Stomach (tissue), 9 donors: ENCODE measurements around the gene TMEM178B. TPM values are rescaled to one million over a fixed set of nuclear protein-coding genes. Genes with fewer than 3 reads are reported as not detected.

ENCODE experiments used
- DNase-seq, 2 donors: peaks; one replicate each; pipeline versions ENCODE4 v3.0.0 to v3.0.0-alpha.2; 2013 to 2019
- H3K27ac ChIP-seq, 5 donors: fragments of 200-600 bp in 4 of 5; sonication (generic) in 4 of 5; one replicate each; pipeline ENCODE4 v1.5.1; 2013 to 2019; ENCODE audit warnings: mild to moderate bottlenecking in 1 of 5, moderate library complexity in 1 of 5
- H3K27me3 ChIP-seq, 3 donors: fragments of 200-600 bp; sonication (generic); one replicate each; pipeline ENCODE4 v1.5.1; 2017 to 2019; ENCODE audit warnings: mixed run types in 1 of 3
- H3K36me3 ChIP-seq, 4 donors: fragments of 200-600 bp; sonication (generic); 1 replicate in 3 of 4; 2 replicates in 1 of 4; pipeline ENCODE4 v1.5.1; 2016 to 2019
- H3K4me1 ChIP-seq, 4 donors: fragments of 200-600 bp; sonication (generic); one replicate each; pipeline ENCODE4 v1.5.1; 2016 to 2019
- H3K4me3 ChIP-seq, 4 donors: fragments of 200-600 bp; sonication (generic) in 3 of 4; one replicate each; pipeline ENCODE4 v1.5.1; 2016 to 2019; ENCODE audit warnings: mild to moderate bottlenecking in 1 of 4
- H3K9me3 ChIP-seq, 4 donors: fragments of 200-600 bp; sonication (generic); one replicate each; pipeline ENCODE4 v1.5.1; 2016 to 2019
- EP300 ChIP-seq: sonication (generic); formaldehyde crosslinking; IDR thresholded peaks from one replicate; pipeline ENCODE4 v1.6.1; 2017; ENCODE audit warnings: antibody characterized with exemption
- POLR2A ChIP-seq, 4 donors: fragments of 450-650 bp; IDR thresholded peaks; one replicate each; pipeline ENCODE4 v1.6.1; 2016; ENCODE audit warnings: antibody characterized with exemption in 4 of 4, control low read depth in 2 of 4, mild to moderate bottlenecking in 1 of 4, moderate library complexity in 1 of 4
- POLR2AphosphoS5 ChIP-seq, 3 donors: sonication (generic); formaldehyde crosslinking; IDR thresholded peaks; one replicate each; pipeline ENCODE4 v1.6.1; 2016; ENCODE audit warnings: antibody characterized with exemption in 3 of 3
- WGBS, 5 donors: extraction: QIAGEN DNeasy Blood & Tissue Kit in 3 of 5; methylation state at CpG; one replicate each; pipeline versions ENCODE4 v1.1.5 to v1.1.7; 2013 to 2018; 5-methylcytosine and 5-hydroxymethylcytosine counted together
- intact Hi-C: fragments of 100-400 bp; cut with DNase I; formaldehyde crosslinking; loops from one replicate; pipeline ENCODE4 v1.15.1; 2023; ENCODE audit warnings: low total_unique reads
- polyA plus RNA-seq, 3 donors: library from polyadenylated mRNA; stranded (reverse); fragments of 200-250 nt; gene quantifications; one replicate each; pipeline ENCODE4 v1.2.3, GENCODE V29; 2013
- total RNA-seq, 5 donors: library from RNA; depleted of rRNA; stranded (reverse); fragments of >200 nt; gene quantifications; one replicate each; pipeline versions ENCODE4 v1.1.0 to v1.2.3, GENCODE V29; 2014 to 2016
- TF ChIP-seq, protein P1 (sequence below), 7 experiments: fragments of 450-650 bp in 4 of 7; fragments of 200-600 bp in 3 of 7; sonication (generic) in 3 of 7; IDR thresholded peaks; one replicate each; pipeline ENCODE4 v1.5.1; 2016 to 2019; ENCODE audit warnings: antibody characterized with exemption in 7 of 7, control low read depth in 2 of 7, mild to moderate bottlenecking in 1 of 7
- donor health status: healthy with polysubstance abuse.
- donor health status: Bipolar disorder and iron deficiency.
- donor health status: healthy.

Gene TMEM178B
- total and polyA plus RNA-seq, 8 donors, result under 0.01 to 1.7 (median 0.15) TPM; not detected in 3

DNA sequence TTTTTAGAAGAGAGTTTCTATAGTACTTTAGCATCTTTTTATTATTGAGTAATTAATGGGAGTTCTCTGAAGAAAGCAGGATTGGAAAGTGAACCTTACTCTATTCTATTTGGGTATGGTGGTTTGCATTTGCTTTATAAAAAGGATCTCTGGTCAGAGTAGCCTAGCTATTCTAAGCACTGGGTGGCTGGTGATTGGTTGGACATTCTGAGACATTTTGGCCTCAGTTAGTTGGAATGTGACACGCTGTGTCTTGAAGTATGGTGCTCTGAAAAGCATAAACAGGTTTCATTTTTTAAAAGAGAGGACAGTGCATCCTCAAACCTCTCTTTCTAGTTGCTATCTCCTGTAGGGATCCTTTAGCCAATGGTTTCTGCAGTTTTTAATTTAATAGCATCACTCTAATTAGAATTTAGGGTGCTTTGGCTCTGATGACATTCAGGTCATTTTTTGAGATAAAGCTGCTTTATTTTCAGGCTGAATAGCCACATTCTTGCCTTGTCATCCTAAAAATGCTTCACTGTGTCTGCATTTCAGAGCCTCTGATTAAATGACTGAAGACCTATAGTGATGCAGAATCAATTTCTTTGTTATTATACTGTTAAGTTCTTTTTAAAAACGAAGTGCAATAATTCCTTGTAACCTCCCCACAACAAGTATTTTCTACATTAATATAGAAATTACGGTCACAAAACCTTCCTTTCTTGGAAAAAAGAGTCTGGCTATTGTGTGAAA, 20.6 kb downstream of the TMEM178B start:
- intact Hi-C loops, result no loop called here
- 34 to 50% (median 49%) methylated on average over 3 of the region's 3 CpGs for WGBS, 5 donors
- DNase-seq, result no peak
- Histone ChIP-seq H3K4me1 (no peaks in the 10 kb centered on the region), H3K27ac (no peak overlapping the region), H3K27me3 (no peaks in the 10 kb centered on the region), H3K9me3 (no peaks in the 10 kb centered on the region), H3K36me3 (no peaks in the 10 kb centered on the region), H3K4me3 (no peak overlapping the region)
- TF ChIP-seq EP300, result no peak
- TF ChIP-seq POLR2AphosphoS5 (IDR thresholded peaks at IDR 0.05), result no peak
- no peak for TF ChIP-seq POLR2A (IDR thresholded peaks at IDR 0.05)
- TF ChIP-seq, protein P1, sequence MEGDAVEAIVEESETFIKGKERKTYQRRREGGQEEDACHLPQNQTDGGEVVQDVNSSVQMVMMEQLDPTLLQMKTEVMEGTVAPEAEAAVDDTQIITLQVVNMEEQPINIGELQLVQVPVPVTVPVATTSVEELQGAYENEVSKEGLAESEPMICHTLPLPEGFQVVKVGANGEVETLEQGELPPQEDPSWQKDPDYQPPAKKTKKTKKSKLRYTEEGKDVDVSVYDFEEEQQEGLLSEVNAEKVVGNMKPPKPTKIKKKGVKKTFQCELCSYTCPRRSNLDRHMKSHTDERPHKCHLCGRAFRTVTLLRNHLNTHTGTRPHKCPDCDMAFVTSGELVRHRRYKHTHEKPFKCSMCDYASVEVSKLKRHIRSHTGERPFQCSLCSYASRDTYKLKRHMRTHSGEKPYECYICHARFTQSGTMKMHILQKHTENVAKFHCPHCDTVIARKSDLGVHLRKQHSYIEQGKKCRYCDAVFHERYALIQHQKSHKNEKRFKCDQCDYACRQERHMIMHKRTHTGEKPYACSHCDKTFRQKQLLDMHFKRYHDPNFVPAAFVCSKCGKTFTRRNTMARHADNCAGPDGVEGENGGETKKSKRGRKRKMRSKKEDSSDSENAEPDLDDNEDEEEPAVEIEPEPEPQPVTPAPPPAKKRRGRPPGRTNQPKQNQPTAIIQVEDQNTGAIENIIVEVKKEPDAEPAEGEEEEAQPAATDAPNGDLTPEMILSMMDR (IDR thresholded peaks at IDR 0.05), result no peak

DNA sequence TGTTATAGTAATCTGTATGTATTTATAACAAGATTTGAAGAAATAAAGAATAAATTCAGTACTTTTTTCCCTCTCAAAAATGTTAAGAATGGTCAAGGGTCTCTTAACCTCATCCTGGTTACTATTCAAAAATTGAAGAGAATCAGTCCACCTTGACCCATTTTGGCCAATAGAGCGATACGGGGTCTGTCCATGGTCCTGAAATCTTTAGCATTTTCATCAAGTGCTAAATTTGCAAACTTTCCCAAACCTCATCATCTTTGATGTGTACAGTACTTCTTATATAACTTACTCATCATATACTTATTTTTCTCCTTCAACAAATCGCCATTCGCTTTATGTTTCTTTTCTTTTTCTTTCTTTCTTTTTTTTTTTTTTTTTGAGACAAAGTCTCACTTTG, 23.6 kb downstream of the TMEM178B start:
- H3K9me3 ChIP-seq, result no peaks in the 10 kb centered on the region
- H3K4me3 ChIP-seq, result no peak overlapping the region
- peak in 1 of 2 donors; percentile 27 for DNase-seq
- TF ChIP-seq POLR2AphosphoS5 (IDR thresholded peaks at IDR 0.05) (no peak), EP300 (no peak), POLR2A (IDR thresholded peaks at IDR 0.05) (no peak)
- TF ChIP-seq, protein P1 (IDR thresholded peaks at IDR 0.05), result no peak
- H3K27me3 ChIP-seq, result no peaks in the 10 kb centered on the region
- intact Hi-C loops, result no loop called here
- H3K36me3 ChIP-seq, result no peaks in the 10 kb centered on the region
- no peaks in the 10 kb centered on the region for H3K4me1 ChIP-seq
- H3K27ac ChIP-seq, result no peak overlapping the region
- 50 to 74% (median 58%) methylated on average over 4 of the region's 4 CpGs for WGBS, 5 donors

DNA sequence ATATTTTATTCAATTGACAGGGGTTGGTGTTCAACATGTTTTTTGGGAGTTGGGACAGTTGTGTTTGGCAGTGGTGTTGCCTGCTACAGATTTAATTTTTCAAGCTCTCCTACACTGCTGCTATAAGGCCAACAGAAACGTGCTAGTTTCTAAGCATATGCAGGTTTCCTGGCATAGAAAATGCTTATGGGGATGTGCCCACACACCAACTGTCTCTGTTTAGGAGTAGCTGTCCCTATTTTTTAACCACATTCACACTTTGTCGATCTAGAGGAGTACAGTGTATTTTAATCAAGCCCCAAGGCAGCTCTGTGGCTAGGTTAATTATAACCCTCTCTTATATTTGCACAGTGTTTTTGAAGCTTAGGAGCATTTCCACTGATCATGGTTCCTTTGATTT, 28.6 kb downstream of the TMEM178B start:
- Histone ChIP-seq H3K4me1 (no peaks in the 10 kb centered on the region), H3K27me3 (no peaks in the 10 kb centered on the region), H3K36me3 (no peaks in the 10 kb centered on the region), H3K27ac (no peak overlapping the region), H3K4me3 (no peak overlapping the region), H3K9me3 (no peaks in the 10 kb centered on the region)
- intact Hi-C loops, result no loop called here
- 60 to 73% (median 66%) methylated on average over 2 of the region's 2 CpGs for WGBS, 5 donors
- TF ChIP-seq POLR2A (IDR thresholded peaks at IDR 0.05), result no peak
- no peak for TF ChIP-seq EP300
- no peak for TF ChIP-seq POLR2AphosphoS5 (IDR thresholded peaks at IDR 0.05)
- TF ChIP-seq, protein P1 (IDR thresholded peaks at IDR 0.05), result no peak
- no peak for DNase-seq

DNA sequence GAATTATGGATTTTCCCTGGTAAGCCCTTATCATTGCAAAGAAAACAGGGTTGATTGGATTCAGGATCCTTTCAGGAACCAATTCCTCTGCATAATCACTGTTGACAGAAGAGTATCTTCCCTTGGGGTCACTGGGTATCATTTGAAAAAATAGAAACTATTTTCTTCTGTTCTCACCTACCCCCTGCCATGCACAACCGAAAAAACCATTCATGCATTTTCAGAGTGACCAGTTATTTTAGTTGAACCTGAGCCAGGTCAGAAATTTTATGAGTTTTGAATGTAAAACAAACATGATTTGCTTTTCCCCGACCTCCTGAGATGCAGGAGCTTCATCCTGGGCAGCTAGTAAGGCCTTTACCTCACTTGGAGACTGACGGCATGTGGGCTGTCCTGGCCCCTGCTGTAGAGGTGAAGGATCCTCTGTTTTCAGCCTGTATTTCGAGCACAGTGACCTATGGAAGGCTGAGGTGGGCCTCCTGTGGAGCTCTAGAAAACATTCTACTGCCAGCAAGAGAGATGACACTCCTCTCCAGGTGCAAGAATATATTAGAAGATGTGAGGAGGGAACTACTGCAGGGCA, 30.1 kb downstream of the TMEM178B start:
- Histone ChIP-seq H3K4me1 (no peaks in the 10 kb centered on the region), H3K27me3 (no peaks in the 10 kb centered on the region), H3K27ac (no peak overlapping the region), H3K36me3 (no peaks in the 10 kb centered on the region), H3K4me3 (no peak overlapping the region), H3K9me3 (no peaks in the 10 kb centered on the region)
- no peak for DNase-seq
- 34 to 52% (median 39%) methylated on average over 4 of the region's 4 CpGs for WGBS, 5 donors
- no peak for TF ChIP-seq POLR2A (IDR thresholded peaks at IDR 0.05)
- TF ChIP-seq, protein P1 (IDR thresholded peaks at IDR 0.05), result no peak
- no peak for TF ChIP-seq POLR2AphosphoS5 (IDR thresholded peaks at IDR 0.05)
- TF ChIP-seq EP300, result no peak
- intact Hi-C loops, result no loop called here
